Cardiac muscle cell (in vitro differentiated cells and primary cell): ENCODE results near the gene CDC27. TPM values are rescaled to one million over a fixed set of nuclear protein-coding genes. Genes with fewer than 3 reads are reported as not detected.
A peak's percentile ranks its signal among the peaks of the same experiment; 100 is the strongest.
"Not testable (repeated sequence)": the region's sequence is repeated elsewhere in the genome, so short reads cannot be mapped to it uniquely, and the experiment has no call there.

Source experiments
- DNase-seq, 2 donors: peaks; one replicate each; pipeline versions ENCODE4 v3.0.0 to v3.0.0-alpha.2; 2010 to 2017; ENCODE audit warnings: low read depth in 1 of 2, low spot score in 1 of 2
- H3K27ac ChIP-seq: fragments of 200-600 bp; sonication (generic); 2 replicates; pipeline ENCODE4 v1.5.1; 2016
- H3K27me3 ChIP-seq: fragments of 200-600 bp; sonication (generic); 2 replicates; pipeline ENCODE4 v1.6.0; 2016; ENCODE audit warnings: control low read depth
- H3K36me3 ChIP-seq: fragments of 200-600 bp; sonication (generic); 2 replicates; pipeline ENCODE4 v1.5.1; 2016; ENCODE audit warnings: control low read depth
- H3K4me1 ChIP-seq: fragments of 200-600 bp; sonication (generic); 2 replicates; pipeline ENCODE4 v1.8.1; 2017; ENCODE audit warnings: low read depth, mild to moderate bottlenecking, mixed run types
- H3K4me3 ChIP-seq: fragments of 200-600 bp; sonication (generic); 2 replicates; pipeline ENCODE4 v1.5.1; 2016; ENCODE audit warnings: mild to moderate bottlenecking
- H3K9me3 ChIP-seq: fragments of 200-600 bp; sonication (generic); 2 replicates; pipeline ENCODE4 v1.5.1; 2017; ENCODE audit warnings: low read depth, mild to moderate bottlenecking, control low read depth
- polyA plus RNA-seq: library from polyadenylated mRNA; unstranded; fragments of >200 nt; fragmentation: Nextera tagmentation; extraction: Ambion mirVana; gene quantifications from 2 replicates; pipeline ENCODE4 v1.2.1, GENCODE V29; 2016
- total RNA-seq: library from RNA; depleted of rRNA; stranded (reverse); fragments of >200 nt; gene quantifications from 2 replicates; pipeline ENCODE4 v1.2.3, GENCODE V29; 2016
- TF ChIP-seq, protein P1 (sequence below): IDR thresholded peaks from 2 replicates; pipeline ENCODE4 v1.5.1; 2012; ENCODE audit warnings: low read depth, mild to moderate bottlenecking, low read length

Gene CDC27
- total and polyA plus RNA-seq, 2 experiments from 2014 or later = 52.9 to 85.4 TPM

DNA sequence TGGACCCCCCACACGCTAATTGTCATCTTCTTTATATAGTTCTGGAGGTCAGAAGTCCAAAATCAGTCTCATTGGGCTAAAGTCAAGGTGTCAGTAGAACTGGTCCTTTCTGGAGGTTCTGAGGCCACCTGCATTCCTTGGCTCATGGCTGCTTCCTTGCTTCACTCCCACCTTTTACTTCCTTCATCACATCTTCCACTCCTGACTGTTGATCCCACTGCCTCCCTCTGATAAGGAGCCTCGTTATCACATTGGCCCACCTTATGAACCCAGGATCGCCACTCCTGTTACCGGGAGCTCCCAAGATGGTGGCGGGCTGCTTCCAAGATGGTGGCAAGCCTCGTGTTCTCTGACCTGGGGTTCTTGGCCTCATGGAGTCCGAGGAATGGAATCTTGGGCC, 83.0 kb downstream of the CDC27 start:
- Histone ChIP-seq H3K27me3 (no peaks in the 10 kb centered on the region), H3K36me3 (no peaks in the 10 kb centered on the region), H3K4me3 (no peak overlapping the region), H3K4me1 (peaks cover 5% of the 10 kb centered on the region), H3K27ac (no peak overlapping the region), H3K9me3 (no peaks in the 10 kb centered on the region)
- DNase-seq = no peak
- TF ChIP-seq, protein P1, sequence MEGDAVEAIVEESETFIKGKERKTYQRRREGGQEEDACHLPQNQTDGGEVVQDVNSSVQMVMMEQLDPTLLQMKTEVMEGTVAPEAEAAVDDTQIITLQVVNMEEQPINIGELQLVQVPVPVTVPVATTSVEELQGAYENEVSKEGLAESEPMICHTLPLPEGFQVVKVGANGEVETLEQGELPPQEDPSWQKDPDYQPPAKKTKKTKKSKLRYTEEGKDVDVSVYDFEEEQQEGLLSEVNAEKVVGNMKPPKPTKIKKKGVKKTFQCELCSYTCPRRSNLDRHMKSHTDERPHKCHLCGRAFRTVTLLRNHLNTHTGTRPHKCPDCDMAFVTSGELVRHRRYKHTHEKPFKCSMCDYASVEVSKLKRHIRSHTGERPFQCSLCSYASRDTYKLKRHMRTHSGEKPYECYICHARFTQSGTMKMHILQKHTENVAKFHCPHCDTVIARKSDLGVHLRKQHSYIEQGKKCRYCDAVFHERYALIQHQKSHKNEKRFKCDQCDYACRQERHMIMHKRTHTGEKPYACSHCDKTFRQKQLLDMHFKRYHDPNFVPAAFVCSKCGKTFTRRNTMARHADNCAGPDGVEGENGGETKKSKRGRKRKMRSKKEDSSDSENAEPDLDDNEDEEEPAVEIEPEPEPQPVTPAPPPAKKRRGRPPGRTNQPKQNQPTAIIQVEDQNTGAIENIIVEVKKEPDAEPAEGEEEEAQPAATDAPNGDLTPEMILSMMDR = no peak

DNA sequence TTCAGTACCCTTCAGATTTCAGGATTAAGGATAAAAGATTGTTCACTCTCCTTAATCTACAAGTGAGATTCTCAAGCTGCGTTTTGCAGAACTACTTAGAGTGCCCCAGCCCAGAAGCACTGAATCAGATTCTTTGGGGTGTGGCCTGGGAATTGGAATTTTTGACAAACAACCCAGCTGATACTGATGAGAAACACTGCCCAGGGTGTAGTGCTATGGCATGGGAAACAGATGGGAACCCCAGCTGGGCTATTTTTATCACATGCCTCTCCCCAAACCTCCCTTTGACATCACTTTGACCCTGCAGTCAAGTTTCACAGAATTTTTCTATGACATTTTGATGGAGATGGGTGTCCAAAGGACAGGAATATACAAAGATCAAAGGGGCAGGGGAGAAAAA, 83.8 kb downstream of the CDC27 start:
- not testable (repeated sequence) for H3K27ac ChIP-seq, H3K27me3 ChIP-seq, DNase-seq, H3K36me3 ChIP-seq, H3K9me3 ChIP-seq, H3K4me3 ChIP-seq, H3K4me1 ChIP-seq

DNA sequence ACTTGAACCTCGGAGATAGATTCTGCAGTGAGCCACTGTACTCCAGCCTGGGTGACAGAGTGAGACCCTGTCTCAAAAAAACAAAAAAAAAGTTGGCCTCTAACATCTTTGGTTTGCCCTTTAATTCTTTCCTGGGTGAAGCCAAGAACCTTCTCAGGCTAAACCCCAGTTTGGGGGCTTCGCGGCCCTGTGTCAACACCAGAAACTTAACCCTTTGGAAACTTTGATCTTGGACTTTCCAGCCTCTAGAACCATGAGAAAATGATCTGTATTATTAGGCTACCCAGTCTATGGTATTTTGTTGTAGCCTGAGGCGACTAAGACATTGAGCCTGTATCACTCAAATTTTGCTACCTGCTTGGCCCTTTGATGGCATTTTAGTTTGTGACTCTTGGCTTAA, 86.2 kb downstream of the CDC27 start:
- no peak overlapping the region for H3K27ac ChIP-seq
- H3K4me3 ChIP-seq = no peak overlapping the region
- no peaks in the 10 kb centered on the region for H3K36me3 ChIP-seq
- H3K27me3 ChIP-seq = no peaks in the 10 kb centered on the region
- TF ChIP-seq, protein P1 = no peak
- H3K4me1 ChIP-seq = peaks cover 5% of the 10 kb centered on the region
- DNase-seq = no peak
- H3K9me3 ChIP-seq = no peaks in the 10 kb centered on the region

DNA sequence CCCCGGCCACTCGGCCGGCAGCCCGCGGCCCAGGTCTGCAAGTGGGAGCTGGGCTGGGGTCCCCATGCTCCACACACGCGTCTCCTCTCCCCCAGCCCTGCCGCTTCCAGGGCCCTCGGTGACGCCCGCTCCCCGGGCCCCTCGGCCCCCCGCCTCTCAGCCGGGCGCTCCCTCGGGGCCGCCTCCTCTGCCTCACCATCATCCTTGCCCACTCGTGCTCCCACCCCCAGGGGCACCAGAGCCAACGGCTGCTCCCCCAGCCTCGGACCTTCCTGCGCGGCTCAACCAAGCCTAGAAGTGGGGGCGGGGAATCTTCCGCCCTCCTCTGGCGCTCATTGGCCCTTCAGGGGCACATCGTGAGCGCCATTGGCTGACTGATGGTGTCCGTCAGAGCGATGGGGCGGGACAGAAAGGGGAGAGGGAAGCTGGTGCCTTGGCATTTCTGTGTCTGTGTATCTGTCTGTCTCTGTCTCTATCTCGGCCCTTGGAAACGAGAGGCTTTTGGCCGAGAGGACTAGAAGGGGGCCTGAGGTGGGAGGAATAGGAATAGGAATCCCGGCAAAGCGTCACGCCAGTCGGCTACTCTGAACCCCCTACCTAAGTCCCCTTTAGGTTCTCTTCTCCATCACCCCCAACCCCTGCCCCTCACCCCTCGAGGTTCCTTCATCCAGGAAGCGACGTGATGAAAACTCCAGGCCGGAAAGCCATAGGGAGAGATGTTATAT, 88.9 kb downstream of the CDC27 start:
- H3K27ac ChIP-seq = no peak overlapping the region
- peaks cover 2% of the 10 kb centered on the region for H3K4me1 ChIP-seq
- peak; percentile 88 to 91 for DNase-seq
- TF ChIP-seq, protein P1 = no peak
- no peaks in the 10 kb centered on the region for H3K9me3 ChIP-seq
- H3K4me3 ChIP-seq = peak overlapping the region; percentile 58
- H3K36me3 ChIP-seq = no peaks in the 10 kb centered on the region
- H3K27me3 ChIP-seq = no peaks in the 10 kb centered on the region

DNA sequence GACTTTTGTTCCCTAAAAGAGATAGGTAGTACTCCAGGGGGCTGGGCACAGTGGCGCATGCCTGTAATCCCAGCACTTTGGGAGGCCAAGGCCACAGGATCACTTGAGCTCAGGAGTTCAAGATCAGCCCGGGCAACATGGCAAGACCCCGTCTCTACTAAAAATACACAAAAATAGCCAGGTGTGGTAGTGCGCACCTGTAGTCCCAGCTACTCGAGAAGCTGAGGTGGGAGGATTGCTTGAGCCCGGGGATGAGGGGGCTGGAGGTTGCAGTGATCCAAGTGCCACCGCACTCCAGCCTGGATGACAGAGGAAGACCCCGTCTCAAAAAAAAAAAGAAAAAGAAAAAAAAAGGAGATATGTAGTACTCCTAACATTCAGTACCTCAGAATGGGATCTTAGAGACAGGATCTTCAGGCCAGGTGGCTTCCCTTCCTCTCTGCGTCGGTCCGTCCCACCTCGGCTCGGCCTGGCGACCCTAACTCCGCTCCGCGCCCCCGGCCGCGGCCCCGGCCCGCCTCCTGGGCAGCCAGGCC, 89.6 kb downstream of the CDC27 start:
- H3K36me3 ChIP-seq = no peaks in the 10 kb centered on the region
- TF ChIP-seq, protein P1 = no peak
- no peaks in the 10 kb centered on the region for H3K4me1 ChIP-seq
- peak overlapping the region; percentile 58 for H3K4me3 ChIP-seq
- DNase-seq = no peak
- H3K9me3 ChIP-seq = no peaks in the 10 kb centered on the region
- no peaks in the 10 kb centered on the region for H3K27me3 ChIP-seq
- H3K27ac ChIP-seq = no peak overlapping the region

DNA sequence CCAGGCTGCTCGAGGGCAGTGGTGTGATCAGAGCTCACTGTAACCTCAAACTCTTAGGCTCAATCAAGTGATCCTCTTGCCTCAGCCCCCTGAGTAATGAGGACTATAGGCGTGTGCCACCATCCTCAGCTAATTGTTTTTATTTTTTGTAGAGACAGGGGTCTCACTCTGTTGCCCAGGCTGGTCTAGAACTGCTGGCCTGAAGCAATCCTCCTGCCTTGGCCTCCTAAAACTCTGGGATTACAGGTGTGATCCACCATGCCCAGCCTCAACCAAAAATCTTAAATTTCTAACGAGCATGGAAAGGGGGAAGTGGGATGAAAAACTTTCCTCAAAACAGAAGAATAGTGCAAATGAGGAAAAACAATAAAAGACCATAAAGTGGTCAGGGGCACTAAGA, 92.8 kb downstream of the CDC27 start:
- Histone ChIP-seq H3K36me3 (no peaks in the 10 kb centered on the region), H3K27ac (no peak overlapping the region), H3K9me3 (no peaks in the 10 kb centered on the region), H3K4me1 (no peaks in the 10 kb centered on the region), H3K27me3 (no peaks in the 10 kb centered on the region), H3K4me3 (no peak overlapping the region)
- DNase-seq = no peak
- TF ChIP-seq, protein P1 = no peak
